HFF-Myc (cell line): ENCODE results near the gene AK4.

Source experiments
- DNase-seq: peaks from one replicate; pipeline ENCODE4 v3.0.0-alpha.2; 2011; ENCODE audit warnings: low read depth; ENCODE audit errors: extremely low read depth
- H3K4me3 ChIP-seq: replicated peaks from 2 replicates; pipeline ENCODE4 v1.5.1; 2011; ENCODE audit warnings: low read depth, mild to moderate bottlenecking, control low read depth, low read length
- TF ChIP-seq, protein P1 (sequence below): IDR thresholded peaks from 2 replicates; pipeline ENCODE4 v1.5.1; 2012; ENCODE audit warnings: mild to moderate bottlenecking, low read depth, low read length, control low read depth; ENCODE audit errors: missing control alignments

The AK4 gene

DNA sequence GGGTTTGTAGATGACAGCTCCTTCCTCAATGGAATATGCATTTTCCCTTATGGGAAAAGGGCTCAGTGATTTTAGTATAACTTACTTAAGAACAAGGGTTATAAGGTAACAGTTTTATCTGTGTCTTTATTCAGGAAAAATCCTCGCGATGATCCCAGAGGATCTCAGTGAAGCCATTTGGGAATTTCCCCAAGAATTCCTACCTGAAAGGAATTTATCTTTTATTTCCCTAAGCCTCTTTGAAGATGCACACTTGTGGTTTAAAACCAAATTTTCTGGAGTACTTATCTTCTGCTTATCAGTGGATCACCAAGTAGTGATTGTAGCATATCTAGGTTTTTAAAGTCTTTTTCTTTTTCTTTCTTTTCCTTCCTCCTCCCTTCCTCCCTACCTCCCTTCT lies 58.8 kb downstream of the AK4 start:
- no peak for DNase-seq
- TF ChIP-seq, protein P1, sequence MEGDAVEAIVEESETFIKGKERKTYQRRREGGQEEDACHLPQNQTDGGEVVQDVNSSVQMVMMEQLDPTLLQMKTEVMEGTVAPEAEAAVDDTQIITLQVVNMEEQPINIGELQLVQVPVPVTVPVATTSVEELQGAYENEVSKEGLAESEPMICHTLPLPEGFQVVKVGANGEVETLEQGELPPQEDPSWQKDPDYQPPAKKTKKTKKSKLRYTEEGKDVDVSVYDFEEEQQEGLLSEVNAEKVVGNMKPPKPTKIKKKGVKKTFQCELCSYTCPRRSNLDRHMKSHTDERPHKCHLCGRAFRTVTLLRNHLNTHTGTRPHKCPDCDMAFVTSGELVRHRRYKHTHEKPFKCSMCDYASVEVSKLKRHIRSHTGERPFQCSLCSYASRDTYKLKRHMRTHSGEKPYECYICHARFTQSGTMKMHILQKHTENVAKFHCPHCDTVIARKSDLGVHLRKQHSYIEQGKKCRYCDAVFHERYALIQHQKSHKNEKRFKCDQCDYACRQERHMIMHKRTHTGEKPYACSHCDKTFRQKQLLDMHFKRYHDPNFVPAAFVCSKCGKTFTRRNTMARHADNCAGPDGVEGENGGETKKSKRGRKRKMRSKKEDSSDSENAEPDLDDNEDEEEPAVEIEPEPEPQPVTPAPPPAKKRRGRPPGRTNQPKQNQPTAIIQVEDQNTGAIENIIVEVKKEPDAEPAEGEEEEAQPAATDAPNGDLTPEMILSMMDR = no peak
- H3K4me3 ChIP-seq = no peak overlapping the region

DNA sequence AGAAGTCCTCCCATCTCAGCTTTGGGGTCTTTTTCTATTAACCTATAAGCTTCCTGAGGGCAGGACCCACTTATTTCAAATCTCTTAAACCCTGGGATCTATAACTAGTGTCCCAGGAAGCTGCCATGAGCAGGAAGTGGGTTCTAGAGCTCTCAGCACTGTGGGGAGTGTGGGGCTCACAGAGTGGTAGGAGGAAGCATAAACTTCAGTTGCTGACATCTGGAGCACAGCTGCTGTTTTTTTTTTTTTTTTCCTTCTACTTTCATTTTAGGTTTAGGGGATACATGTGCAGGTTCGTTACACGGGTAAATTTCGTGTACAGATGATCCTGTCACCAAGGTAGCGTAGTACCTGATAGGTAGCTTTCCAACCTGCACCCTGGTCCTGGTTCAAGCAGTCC lies 59.3 kb downstream of the AK4 start:
- DNase-seq = peak; percentile 68
- H3K4me3 ChIP-seq = no peak overlapping the region
- TF ChIP-seq, protein P1 = no peak

GRCh38 chr1:65208563-65208973 lies 60.6 kb downstream of the AK4 start:
- TF ChIP-seq, protein P1 = no peak
- DNase-seq = no peak

GRCh38 chr1:65209005-65209885 lies 61.2 kb downstream of the AK4 start:
- peak; percentile 40 for DNase-seq
- no peak overlapping the region for H3K4me3 ChIP-seq
- TF ChIP-seq, protein P1 = peak; percentile 48

More at GRCh38 chr1:65208563-65208973, 60.6 kb downstream of the AK4 start:
- no peak overlapping the region for H3K4me3 ChIP-seq

DNA sequence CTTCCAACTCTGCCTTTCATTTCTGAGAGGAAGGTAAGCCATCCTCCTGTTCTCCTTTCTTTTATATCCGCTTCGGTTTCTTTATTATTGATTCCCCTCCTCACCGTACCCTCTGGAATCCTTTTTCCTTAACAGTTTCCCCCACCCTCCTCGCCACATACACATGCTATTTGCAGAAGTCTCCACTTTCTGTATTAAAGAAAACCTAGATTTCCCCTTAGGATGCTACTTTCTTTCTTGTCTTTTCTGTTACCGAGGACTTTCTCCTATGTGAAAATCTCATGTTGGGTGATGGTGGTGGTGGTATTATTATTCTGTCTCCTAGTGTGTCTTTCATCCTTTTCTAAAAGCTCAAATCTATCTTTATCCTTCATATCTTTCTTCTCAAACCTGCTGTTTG lies 62.3 kb downstream of the AK4 start:
- no peak overlapping the region for H3K4me3 ChIP-seq
- DNase-seq = no peak
- TF ChIP-seq, protein P1 = no peak

DNA sequence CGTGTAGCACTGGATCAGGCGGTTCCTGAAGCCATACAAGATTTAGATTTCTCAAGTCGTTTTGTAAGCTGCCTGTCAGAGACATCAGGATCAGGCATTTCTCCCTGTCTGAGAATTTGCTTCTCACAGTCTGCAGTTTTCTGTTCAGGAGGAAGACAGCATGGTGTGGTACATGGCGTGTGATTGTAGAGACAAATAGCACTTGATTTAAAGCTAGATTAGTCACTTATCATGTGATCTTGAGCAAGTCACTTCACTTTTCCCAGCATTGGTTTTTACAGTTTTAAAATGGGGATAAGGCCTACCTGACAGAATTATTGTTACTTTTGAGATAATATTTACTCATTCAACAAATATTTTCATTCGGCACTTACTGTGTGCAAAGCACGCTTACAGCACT lies 63.3 kb downstream of the AK4 start:
- H3K4me3 ChIP-seq = no peak overlapping the region
- DNase-seq = no peak
- TF ChIP-seq, protein P1 = no peak
